Activated T-cell treated with anti-CD3 and anti-CD28 coated beads, Interleukin-2, amount 50 U/mL, for 24 hours (primary cell): Measurements from ENCODE around the gene SOD1.
"Not testable (repeated sequence)": the region's sequence is repeated elsewhere in the genome, so short reads cannot be mapped to it uniquely, and the experiment has no call there.

Experiments
- DNase-seq: peaks from one replicate; pipeline ENCODE4 v3.0.0-alpha.2; 2020
- H3K27ac Mint-ChIP-seq: 2 replicates; pipeline ENCODE4 v1.8.0; 2020; ENCODE audit warnings: mild to moderate bottlenecking, mixed read lengths
- H3K27me3 Mint-ChIP-seq: 2 replicates; pipeline ENCODE4 v1.8.0; 2020; ENCODE audit warnings: mixed read lengths
- H3K36me3 Mint-ChIP-seq: 2 replicates; pipeline ENCODE4 v1.8.0; 2020; ENCODE audit warnings: low read depth, mixed read lengths
- H3K4me1 Mint-ChIP-seq: 2 replicates; pipeline ENCODE4 v1.8.0; 2020; ENCODE audit warnings: low read depth, mixed read lengths
- H3K4me3 Mint-ChIP-seq: 2 replicates; pipeline ENCODE4 v1.8.0; 2020; ENCODE audit warnings: mild to moderate bottlenecking, moderate library complexity, mixed read lengths
- H3K9me3 Mint-ChIP-seq: 2 replicates; pipeline ENCODE4 v1.8.0; 2020; ENCODE audit warnings: mixed read lengths

The SOD1 gene

GRCh38 chr21:31641416-31641922, 18.0 kb upstream of the SOD1 start:
- Mint-ChIP-seq H3K27me3 (no peaks in the 10 kb centered on the region), H3K9me3 (peaks cover 6% of the 10 kb centered on the region), H3K27ac (no peak overlapping the region), H3K4me3 (no peak overlapping the region), H3K4me1 (no peaks in the 10 kb centered on the region), H3K36me3 (no peaks in the 10 kb centered on the region)
- DNase-seq: no peak

DNA sequence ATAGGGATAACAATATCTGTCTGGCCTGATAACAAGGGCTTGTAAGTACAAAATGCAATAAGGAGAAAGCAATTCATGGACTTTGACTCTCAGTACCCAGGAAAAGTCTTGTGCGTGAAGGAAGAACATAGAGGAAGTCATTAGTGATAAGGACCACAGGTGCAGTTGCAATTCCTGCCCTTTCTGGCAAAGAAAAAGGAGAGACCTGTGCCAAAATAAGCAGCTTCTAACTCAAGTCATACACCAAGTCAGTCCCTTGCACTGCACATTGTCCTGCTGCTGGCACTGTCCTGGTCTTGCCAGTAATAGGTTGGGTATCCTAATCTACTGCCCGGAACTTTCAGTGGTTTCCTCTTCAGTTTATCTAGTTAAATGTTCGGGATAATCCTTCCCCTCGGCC, 14.8 kb upstream of the SOD1 start:
- H3K27me3 Mint-ChIP-seq: no peaks in the 10 kb centered on the region
- no peak overlapping the region for H3K27ac Mint-ChIP-seq
- DNase-seq: no peak
- no peak overlapping the region for H3K4me3 Mint-ChIP-seq
- H3K36me3 Mint-ChIP-seq: no peaks in the 10 kb centered on the region
- H3K9me3 Mint-ChIP-seq: no peaks in the 10 kb centered on the region
- H3K4me1 Mint-ChIP-seq: no peaks in the 10 kb centered on the region

GRCh38 chr21:31647650-31648049, 11.8 kb upstream of the SOD1 start:
- Mint-ChIP-seq H3K27ac (no peak overlapping the region), H3K27me3 (no peaks in the 10 kb centered on the region), H3K4me3 (no peak overlapping the region), H3K36me3 (no peaks in the 10 kb centered on the region), H3K4me1 (no peaks in the 10 kb centered on the region), H3K9me3 (peaks cover 3% of the 10 kb centered on the region)
- DNase-seq: no peak

GRCh38 chr21:31650930-31651329, 8.6 kb upstream of the SOD1 start:
- peaks cover 3% of the 10 kb centered on the region for H3K9me3 Mint-ChIP-seq

DNA sequence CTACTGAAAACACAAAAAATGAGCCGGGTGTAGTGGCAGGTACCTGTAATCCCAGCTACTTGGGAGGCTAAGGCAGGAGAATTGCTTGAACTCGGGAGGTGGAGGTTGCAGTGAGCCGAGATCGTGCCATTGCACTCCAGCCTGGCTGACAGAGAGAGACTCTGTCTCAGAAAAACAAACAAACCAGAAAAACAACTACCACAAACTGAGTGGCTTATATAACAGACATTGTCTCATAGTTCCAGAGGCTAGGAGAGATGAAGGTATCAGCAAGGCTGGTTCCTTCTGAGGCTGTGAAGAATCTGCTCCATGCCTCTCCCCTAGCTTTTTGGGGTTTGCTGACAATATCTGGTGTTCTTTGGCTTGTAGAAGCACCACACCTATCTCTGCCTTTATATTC, 8.0 kb upstream of the SOD1 start:
- H3K4me3 Mint-ChIP-seq, H3K36me3 Mint-ChIP-seq, H3K9me3 Mint-ChIP-seq, DNase-seq, H3K27ac Mint-ChIP-seq, H3K27me3 Mint-ChIP-seq: not testable (repeated sequence)
- H3K4me1 Mint-ChIP-seq: peaks cover 21% of the 10 kb centered on the region

More at GRCh38 chr21:31650930-31651329, 8.6 kb upstream of the SOD1 start:
- Mint-ChIP-seq H3K4me1 (peaks cover 16% of the 10 kb centered on the region), H3K27ac (no peak overlapping the region), H3K36me3 (no peaks in the 10 kb centered on the region), H3K4me3 (no peak overlapping the region), H3K27me3 (no peaks in the 10 kb centered on the region)
- DNase-seq: no peak

- peaks cover 3% of the 10 kb centered on the region for H3K36me3 Mint-ChIP-seq
- no peak overlapping the region for H3K4me3 Mint-ChIP-seq
- no peaks in the 10 kb centered on the region for H3K27me3 Mint-ChIP-seq
- DNase-seq: no peak
- H3K9me3 Mint-ChIP-seq: peaks cover 5% of the 10 kb centered on the region
- peaks cover 38% of the 10 kb centered on the region for H3K4me1 Mint-ChIP-seq
- H3K27ac Mint-ChIP-seq: no peak overlapping the region
Measured at GRCh38 chr21:31654340-31654739, 5.2 kb upstream of the SOD1 start.

DNA sequence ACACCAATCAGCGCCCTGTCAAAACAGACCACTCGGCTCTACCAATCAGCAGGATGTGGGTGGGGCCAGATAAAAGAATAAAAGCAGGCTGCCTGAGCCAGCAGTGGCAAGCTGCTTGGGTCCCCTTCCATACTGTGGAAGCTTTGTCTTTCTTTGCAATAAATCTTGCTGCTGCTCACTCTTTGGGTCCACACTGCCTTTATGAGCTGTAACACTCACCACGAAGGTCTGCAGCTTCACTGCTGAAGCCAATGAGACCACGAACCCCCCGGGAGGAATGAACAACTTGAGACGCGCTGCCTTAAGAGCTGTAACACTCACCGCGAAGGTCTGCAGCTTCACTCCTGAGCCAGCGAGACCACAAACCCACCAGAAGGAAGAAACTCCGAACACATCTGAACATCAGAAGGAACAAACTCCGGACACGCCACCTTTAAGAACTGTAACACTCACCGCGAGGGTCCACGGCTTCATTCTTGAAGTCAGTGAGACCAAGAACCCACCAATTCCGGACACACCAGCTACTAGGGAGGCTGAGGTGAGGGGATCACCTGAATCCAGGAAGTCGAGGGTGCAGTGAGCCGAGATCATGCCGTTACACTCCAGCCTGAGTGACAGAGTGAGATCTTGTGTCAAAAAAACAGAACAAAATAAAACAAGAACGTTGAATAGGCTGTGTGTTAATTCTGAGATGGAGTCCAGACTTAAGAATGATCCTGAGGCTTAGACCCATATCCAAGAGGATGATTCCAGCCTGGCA, 4.5 kb upstream of the SOD1 start:
- peaks cover 40% of the 10 kb centered on the region for H3K4me1 Mint-ChIP-seq
- DNase-seq, H3K9me3 Mint-ChIP-seq, H3K36me3 Mint-ChIP-seq, H3K27me3 Mint-ChIP-seq: not testable (repeated sequence)
- peak overlapping the region; percentile 65 for H3K27ac Mint-ChIP-seq
- H3K4me3 Mint-ChIP-seq: peak overlapping the region; percentile 58

DNA sequence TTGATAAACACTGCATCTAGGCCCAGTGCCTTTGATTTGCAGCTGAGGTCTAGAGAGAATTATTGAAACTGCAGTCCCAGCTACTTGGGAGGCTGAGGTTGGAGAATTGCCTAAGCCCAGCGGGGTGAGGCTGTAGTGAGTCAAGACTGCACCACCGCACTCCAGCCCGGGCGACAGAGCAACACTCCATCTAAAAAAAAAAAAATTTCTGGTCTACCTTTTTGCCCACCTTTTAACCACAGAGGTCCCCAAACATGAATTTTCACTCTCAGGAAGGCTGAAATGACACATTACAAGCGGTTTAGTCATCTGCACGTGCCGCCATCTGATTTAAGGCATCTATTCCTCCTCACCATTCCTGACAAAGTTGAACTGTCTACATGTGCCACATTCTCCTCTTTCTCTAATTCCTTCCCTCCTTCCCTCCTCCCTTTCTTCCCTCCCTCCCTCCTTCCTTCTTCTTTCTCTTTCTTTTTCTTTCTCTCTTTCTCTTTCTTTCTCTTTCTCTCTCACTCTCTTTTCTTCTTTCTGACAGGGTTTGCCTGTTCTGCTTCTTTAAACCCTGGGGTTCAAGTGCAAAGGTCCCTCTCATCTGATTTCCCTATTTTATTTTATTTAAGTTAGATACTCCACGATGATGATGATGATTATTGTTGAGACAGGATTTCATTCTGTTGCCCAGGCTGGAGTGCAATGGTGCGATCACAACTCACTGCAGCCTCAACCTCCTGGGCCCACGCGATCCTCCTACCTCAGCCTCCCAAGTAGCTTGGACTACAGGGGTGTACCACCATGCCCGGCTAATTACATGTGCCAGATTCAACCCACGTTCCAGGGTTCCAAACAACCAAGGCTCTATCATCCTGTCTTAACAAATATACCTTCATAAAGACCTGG, 3.0 kb upstream of the SOD1 start:
- peak; percentile 62 for DNase-seq
- Mint-ChIP-seq H3K36me3 (peaks cover 20% of the 10 kb centered on the region), H3K27me3 (no peaks in the 10 kb centered on the region), H3K9me3 (peaks cover 2% of the 10 kb centered on the region), H3K27ac (peak overlapping the region; percentile 84), H3K4me1 (peaks cover 52% of the 10 kb centered on the region), H3K4me3 (peak overlapping the region; percentile 10)

- Mint-ChIP-seq H3K36me3 (peaks cover 36% of the 10 kb centered on the region), H3K9me3 (peaks cover 2% of the 10 kb centered on the region), H3K27ac (no peak overlapping the region), H3K4me1 (peaks cover 68% of the 10 kb centered on the region), H3K27me3 (no peaks in the 10 kb centered on the region), H3K4me3 (no peak overlapping the region)
- DNase-seq: no peak
Measured at GRCh38 chr21:31658053-31658452, 1.4 kb upstream of the SOD1 start.

DNA sequence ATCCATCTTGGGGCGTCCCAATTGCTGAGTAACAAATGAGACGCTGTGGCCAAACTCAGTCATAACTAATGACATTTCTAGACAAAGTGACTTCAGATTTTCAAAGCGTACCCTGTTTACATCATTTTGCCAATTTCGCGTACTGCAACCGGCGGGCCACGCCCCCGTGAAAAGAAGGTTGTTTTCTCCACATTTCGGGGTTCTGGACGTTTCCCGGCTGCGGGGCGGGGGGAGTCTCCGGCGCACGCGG, 282 bp upstream of the SOD1 start:
- H3K27ac Mint-ChIP-seq: peak overlapping the region; percentile 99
- peak overlapping the region; percentile 96 for H3K4me3 Mint-ChIP-seq
- peaks cover 2% of the 10 kb centered on the region for H3K9me3 Mint-ChIP-seq
- DNase-seq: no peak
- H3K27me3 Mint-ChIP-seq: no peaks in the 10 kb centered on the region
- H3K36me3 Mint-ChIP-seq: peaks cover 48% of the 10 kb centered on the region
- peaks cover 79% of the 10 kb centered on the region for H3K4me1 Mint-ChIP-seq

DNA sequence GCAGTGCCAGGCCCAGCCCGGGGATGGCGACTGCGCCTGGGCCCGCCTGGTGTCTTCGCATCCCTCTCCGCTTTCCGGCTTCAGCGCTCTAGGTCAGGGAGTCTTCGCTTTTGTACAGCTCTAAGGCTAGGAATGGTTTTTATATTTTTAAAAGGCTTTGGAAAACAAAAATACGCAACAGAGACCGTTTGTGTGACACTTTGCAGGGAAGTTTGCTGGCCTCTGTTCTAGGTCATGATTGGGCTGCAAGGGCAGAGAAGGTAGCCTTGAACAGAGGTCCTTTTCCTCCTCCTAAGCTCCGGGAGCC, 719 bp downstream of the SOD1 start:
- Mint-ChIP-seq H3K27me3 (no peaks in the 10 kb centered on the region), H3K4me1 (peaks cover 77% of the 10 kb centered on the region), H3K9me3 (peaks cover 2% of the 10 kb centered on the region), H3K36me3 (peaks cover 56% of the 10 kb centered on the region), H3K27ac (peak overlapping the region; percentile 94), H3K4me3 (peak overlapping the region; percentile 95)
- no peak for DNase-seq

DNA sequence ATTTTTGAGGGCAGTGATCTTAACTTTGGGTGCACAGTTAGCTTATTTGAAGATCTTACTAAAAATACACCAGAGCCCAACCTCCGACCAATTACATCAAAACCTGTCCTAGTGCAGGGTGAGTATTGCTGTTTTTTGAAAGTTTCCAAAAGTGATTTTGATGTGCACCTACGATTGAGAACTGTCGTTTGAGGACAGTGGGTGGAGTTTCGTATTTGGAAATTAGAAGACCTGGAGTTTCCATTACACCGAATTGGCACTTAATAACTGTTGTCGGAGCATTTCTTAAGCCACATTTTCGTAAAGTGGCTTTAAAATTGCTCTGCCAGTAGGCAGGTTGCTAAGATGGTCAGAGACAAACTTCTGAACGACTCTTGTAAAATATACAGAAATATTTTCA, 1.1 kb downstream of the SOD1 start:
- peaks cover 60% of the 10 kb centered on the region for H3K36me3 Mint-ChIP-seq
- H3K9me3 Mint-ChIP-seq: peaks cover 2% of the 10 kb centered on the region
- H3K27me3 Mint-ChIP-seq: no peaks in the 10 kb centered on the region
- peaks cover 77% of the 10 kb centered on the region for H3K4me1 Mint-ChIP-seq
- peak overlapping the region; percentile 95 for H3K4me3 Mint-ChIP-seq
- DNase-seq: no peak
- peak overlapping the region; percentile 94 for H3K27ac Mint-ChIP-seq

GRCh38 chr21:31663584-31664249, 4.2 kb downstream of the SOD1 start:
- no peak for DNase-seq
- peaks cover 88% of the 10 kb centered on the region for H3K4me1 Mint-ChIP-seq
- H3K27me3 Mint-ChIP-seq: no peaks in the 10 kb centered on the region
- H3K9me3 Mint-ChIP-seq: peaks cover 2% of the 10 kb centered on the region
- H3K4me3 Mint-ChIP-seq: no peak overlapping the region
- H3K36me3 Mint-ChIP-seq: peaks cover 91% of the 10 kb centered on the region
- peak overlapping the region; percentile 81 for H3K27ac Mint-ChIP-seq

DNA sequence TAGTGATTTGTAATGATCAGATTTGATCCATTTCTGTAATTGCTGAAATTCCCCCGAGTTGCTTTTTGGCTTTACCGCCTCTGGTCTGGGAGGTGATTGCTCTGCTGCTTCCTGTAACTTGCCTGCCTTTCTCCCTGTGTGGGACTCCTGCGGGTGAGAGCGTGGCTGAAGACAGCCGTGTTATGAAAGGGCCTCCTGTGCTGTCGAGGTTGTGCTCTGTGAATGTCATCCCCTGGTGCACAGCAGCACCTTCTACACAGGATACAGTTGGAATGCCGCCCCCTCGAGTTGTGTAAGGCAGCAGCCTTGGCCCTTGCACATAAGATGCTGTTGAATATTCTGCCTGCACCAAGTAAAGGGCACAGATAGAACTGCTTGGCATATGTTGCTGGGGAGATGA, 5.9 kb downstream of the SOD1 start:
- H3K4me3 Mint-ChIP-seq: peak overlapping the region; percentile 50
- DNase-seq: no peak
- peaks cover 98% of the 10 kb centered on the region for H3K36me3 Mint-ChIP-seq
- no peaks in the 10 kb centered on the region for H3K9me3 Mint-ChIP-seq
- H3K27me3 Mint-ChIP-seq: no peaks in the 10 kb centered on the region
- H3K4me1 Mint-ChIP-seq: peaks cover 94% of the 10 kb centered on the region
- peak overlapping the region; percentile 60 for H3K27ac Mint-ChIP-seq

GRCh38 chr21:31665869-31666268, 6.4 kb downstream of the SOD1 start:
- H3K27me3 Mint-ChIP-seq, DNase-seq, H3K4me3 Mint-ChIP-seq, H3K9me3 Mint-ChIP-seq: not testable (repeated sequence)
- Mint-ChIP-seq H3K4me1 (peaks cover 93% of the 10 kb centered on the region), H3K27ac (peak overlapping the region; percentile 60), H3K36me3 (peaks cover 97% of the 10 kb centered on the region)
